GM12891 (cell line): ENCODE results near the gene ARHGAP15.

Source experiments
- DNase-seq: peaks from one replicate; pipeline ENCODE4 v3.0.0; 2011; ENCODE audit warnings: low spot score; ENCODE audit not compliant: insufficient read length
- FAIRE-seq: peaks from 2 replicates; lab custom pipeline; 2011; peaks lifted over from hg19 to GRCh38; lab: Jason Lieb, UNC
- PAX5 ChIP-seq: IDR thresholded peaks from 2 replicates; pipeline ENCODE4 v1.6.1; 2011; ENCODE audit warnings: low read length, moderate library complexity, mild to moderate bottlenecking; ENCODE audit not compliant: insufficient read depth, severe bottlenecking
- POLR2A ChIP-seq: IDR thresholded peaks from 2 replicates; pipeline ENCODE4 v1.6.1; 2011; ENCODE audit warnings: low read depth, low read length, control low read depth
- POLR2AphosphoS5 ChIP-seq: IDR thresholded peaks from 2 replicates; pipeline ENCODE4 v1.6.1; 2011; ENCODE audit warnings: low read depth, low read length, control low read depth
- POU2F2 ChIP-seq: IDR thresholded peaks from 2 replicates; pipeline ENCODE4 v1.6.1; 2011; ENCODE audit warnings: low read depth, mild to moderate bottlenecking, control low read depth, low read length, moderate library complexity
- SPI1 ChIP-seq: IDR thresholded peaks from 2 replicates; pipeline ENCODE4 v1.6.1; 2011; ENCODE audit warnings: low read depth, low read length, control low read depth
- TAF1 ChIP-seq: IDR thresholded peaks from 2 replicates; pipeline ENCODE4 v1.6.1; 2011; ENCODE audit warnings: low read depth, low read length, control low read depth

ARHGAP15 gene

GRCh38 chr2:143467011-143467410 is 337.8 kb downstream of the ARHGAP15 start:
- no peak for DNase-seq
- no peak for TF ChIP-seq POLR2A
- TF ChIP-seq SPI1, result no peak
- TF ChIP-seq POLR2AphosphoS5, result no peak
- TF ChIP-seq POU2F2, result no peak
- no peak for TF ChIP-seq TAF1
- TF ChIP-seq PAX5, result no peak
- no peak for FAIRE-seq

GRCh38 chr2:143468341-143468888 is 339.2 kb downstream of the ARHGAP15 start:
- FAIRE-seq (peak; percentile 71), DNase-seq (no peak)
- no peak for TF ChIP-seq PAX5
- 0 out of 2 replicates have a peak, but pooled peaks have one; percentile 19 for TF ChIP-seq POU2F2

- FAIRE-seq (peak; percentile 20), DNase-seq (no peak)
- no peak for TF ChIP-seq SPI1
- no peak for TF ChIP-seq POLR2AphosphoS5
- TF ChIP-seq TAF1, result no peak
- no peak for TF ChIP-seq POU2F2
- TF ChIP-seq PAX5, result no peak
- TF ChIP-seq POLR2A, result no peak
These were observed 340.1 kb downstream of the ARHGAP15 start for GRCh38 chr2:143469323-143469722.

GRCh38 chr2:143471550-143471949 is 342.3 kb downstream of the ARHGAP15 start:
- DNase-seq (no peak), FAIRE-seq (no peak)
- TF ChIP-seq PAX5, result no peak
- TF ChIP-seq POLR2A, result no peak

- FAIRE-seq, result no peak
- TF ChIP-seq POLR2AphosphoS5 (no peak), TAF1 (no peak), SPI1 (no peak)
- no peak for DNase-seq
These were observed 344.0 kb downstream of the ARHGAP15 start for GRCh38 chr2:143473216-143473615.

GRCh38 chr2:143473820-143474219 is 344.6 kb downstream of the ARHGAP15 start:
- no peak for FAIRE-seq
- DNase-seq, result no peak
- TF ChIP-seq POLR2AphosphoS5 (no peak), POLR2A (no peak), SPI1 (no peak), POU2F2 (no peak), TAF1 (no peak), PAX5 (no peak)

- FAIRE-seq (no peak), DNase-seq (no peak)
- TF ChIP-seq SPI1 (no peak), POU2F2 (no peak), POLR2AphosphoS5 (no peak), TAF1 (no peak), POLR2A (no peak), PAX5 (no peak)
These were observed 345.4 kb downstream of the ARHGAP15 start for GRCh38 chr2:143474586-143474985.

GRCh38 chr2:143475041-143475776 is 346.0 kb downstream of the ARHGAP15 start:
- FAIRE-seq (no peak), DNase-seq (no peak)
- TF ChIP-seq POLR2A (no peak), POU2F2 (no peak), TAF1 (no peak), PAX5 (no peak), SPI1 (no peak), POLR2AphosphoS5 (no peak)

- DNase-seq (no peak), FAIRE-seq (no peak)
These were observed 347.3 kb downstream of the ARHGAP15 start for GRCh38 chr2:143476336-143477087.

More at GRCh38 chr2:143476336-143477087, 347.3 kb downstream of the ARHGAP15 start:
- TF ChIP-seq SPI1 (no peak), TAF1 (no peak), POU2F2 (no peak), POLR2A (no peak), PAX5 (no peak), POLR2AphosphoS5 (no peak)
